Activated naive CD4-positive, alpha-beta T cell (primary cell): Measurements from ENCODE around the gene DNAJC1.
"Not testable (repeated sequence)": the region's sequence is repeated elsewhere in the genome, so short reads cannot be mapped to it uniquely, and the experiment has no call there.

Source experiments
- DNase-seq, 4 experiments: peaks; one replicate each; lab custom pipeline; 2025; lab: John Stamatoyannopoulos, UW

The DNAJC1 gene

GRCh38 chr10:21907436-21907835 lies 96.1 kb downstream of the DNAJC1 start:
- DNase-seq = no peak

GRCh38 chr10:21904930-21905329 lies 98.6 kb downstream of the DNAJC1 start:
- no peak for DNase-seq

GRCh38 chr10:21899736-21900135 lies 103.8 kb downstream of the DNAJC1 start:
- no peak for DNase-seq

DNA sequence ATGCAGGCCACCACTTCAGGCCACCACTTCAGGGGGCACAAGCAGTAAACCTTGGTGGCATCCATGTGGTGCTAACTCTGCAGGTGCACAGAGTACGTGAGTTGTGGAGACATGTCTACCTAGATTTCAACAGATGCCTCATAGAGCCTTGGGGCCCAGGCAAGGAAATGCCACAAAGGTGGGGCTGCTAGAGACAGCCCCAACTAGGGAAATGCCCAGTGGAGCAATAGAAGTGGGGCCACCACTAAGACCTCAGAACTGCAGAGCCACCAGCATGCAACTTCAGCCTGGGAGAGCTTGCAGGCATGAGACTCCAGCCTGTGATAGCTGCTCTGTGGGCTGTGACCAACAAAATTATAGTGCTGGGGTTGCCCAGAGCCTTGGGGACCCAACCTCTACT lies 107.6 kb downstream of the DNAJC1 start:
- DNase-seq = no peak

DNA sequence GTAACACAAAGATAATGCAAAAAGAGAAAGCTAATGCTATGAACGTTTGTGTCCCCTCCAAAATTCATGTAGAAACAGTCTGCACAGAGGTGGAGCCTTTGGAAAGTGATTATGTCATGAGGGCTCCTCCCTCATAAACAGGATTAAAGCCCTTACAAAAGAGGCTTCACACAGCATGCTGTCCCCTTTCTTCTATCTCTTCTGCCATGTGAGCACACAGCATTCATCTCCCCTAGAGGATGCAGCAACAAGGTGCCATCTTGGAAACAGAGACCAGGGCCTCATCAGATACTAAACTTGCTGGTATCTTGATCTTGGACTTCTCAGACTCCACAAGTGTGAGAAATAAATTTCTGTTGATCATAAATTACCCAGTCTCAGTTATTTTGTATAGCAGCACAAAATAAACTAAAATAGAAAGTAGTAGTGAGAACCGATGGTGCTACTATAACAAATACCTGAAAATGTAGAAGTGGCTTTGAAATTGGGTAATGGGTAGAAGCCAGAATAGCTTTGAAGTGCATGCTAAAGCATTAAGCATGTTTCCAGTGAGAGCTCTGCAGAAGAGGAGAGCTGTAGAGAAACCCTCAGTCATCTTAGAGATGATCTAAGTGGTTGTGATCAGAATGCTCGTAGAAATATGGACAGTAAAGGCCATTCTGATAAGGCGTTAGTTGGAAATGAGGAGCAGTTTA lies 108.7 kb downstream of the DNAJC1 start:
- no peak for DNase-seq

DNA sequence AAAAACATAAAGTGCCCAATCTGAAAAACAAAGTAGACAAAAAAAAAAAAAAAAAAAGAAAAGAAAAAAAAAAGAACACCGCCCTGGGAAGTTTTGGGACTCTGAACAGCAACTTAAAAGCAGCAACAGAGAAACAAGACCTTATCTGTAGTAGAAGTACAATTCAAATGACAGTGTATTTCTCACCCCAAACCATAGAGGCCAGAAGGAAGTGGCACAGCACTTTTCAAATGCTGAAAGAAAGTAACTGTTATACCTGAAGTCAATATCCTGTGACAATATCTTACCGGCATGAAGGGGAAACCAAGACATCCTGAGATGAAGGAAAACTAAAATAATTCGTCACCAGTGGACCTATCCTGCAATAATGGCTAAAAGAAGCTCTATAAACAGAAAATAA lies 112.1 kb downstream of the DNAJC1 start:
- no peak for DNase-seq

DNA sequence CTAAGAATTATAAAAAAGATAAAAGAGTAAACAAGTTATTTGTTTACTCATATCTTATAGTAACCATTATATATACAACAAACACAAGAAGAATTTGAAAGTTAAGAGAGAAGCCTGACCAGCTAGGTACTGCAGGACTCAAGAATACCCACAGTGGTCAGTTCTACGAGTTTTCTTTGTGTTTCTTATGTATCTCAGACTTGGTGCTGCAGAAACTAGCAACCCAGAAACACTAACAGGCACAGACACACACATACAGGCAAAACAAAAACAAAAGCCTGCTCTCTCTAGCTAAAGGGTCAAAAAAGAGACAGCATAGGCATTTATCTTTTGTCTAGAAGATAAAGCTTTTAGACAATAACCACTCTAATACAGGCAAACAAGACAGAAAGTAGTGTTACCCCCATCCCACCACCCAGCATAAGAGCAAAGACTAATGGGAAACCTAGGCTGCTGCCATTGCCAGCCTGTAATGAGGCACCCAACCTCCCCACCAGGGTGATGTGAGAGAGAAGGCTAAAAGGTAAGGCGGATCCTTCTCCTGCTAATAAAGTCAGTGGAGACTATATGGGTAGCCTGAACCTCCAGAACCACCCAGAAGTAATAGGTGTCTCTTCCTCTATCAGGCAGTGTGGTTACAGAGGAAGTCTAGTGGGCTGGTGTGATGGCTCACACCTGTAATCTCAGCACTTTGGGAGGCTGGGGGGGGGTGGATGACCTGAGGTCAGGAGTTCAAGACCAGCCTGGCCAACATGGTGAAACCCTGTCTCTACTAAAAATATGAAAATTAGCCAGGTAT lies 113.9 kb downstream of the DNAJC1 start:
- no peak for DNase-seq

DNA sequence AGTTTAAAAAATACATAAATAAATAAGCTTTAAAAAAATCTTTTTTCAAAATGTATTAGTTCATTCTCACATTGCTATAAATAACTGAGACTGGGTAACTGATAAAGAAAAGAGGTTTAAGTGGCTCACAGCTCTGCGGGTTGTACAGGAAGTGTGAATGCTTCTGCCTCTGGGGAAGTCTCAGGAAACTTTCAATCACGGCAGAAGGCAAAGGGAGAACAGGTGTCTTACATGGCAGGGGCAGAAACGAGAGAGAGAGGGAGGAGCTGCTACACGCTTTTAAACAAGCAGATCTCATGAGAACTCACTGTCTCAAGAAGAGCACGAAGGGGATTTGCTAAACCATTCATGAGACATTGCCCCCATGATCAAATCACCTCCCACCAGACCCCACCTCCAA lies 114.6 kb downstream of the DNAJC1 start:
- no peak for DNase-seq

DNA sequence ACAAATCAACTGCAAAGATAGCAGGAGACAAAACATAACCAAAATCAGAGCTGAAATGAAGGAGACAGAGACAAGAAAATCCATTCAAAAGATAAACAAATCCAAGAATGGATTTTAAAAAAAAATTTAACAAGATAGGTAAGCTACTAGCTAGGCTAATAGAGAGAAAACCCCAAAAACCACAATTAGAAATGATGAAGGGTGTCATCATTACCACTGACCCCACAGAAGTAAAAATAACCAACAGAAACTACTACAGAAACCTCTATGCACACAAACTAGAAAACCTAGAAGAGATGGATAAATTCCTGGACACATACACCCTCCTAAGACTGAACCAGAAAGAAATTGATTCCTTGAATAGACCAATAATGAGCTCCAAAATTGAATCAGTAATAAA lies 117.6 kb downstream of the DNAJC1 start:
- DNase-seq = no peak

DNA sequence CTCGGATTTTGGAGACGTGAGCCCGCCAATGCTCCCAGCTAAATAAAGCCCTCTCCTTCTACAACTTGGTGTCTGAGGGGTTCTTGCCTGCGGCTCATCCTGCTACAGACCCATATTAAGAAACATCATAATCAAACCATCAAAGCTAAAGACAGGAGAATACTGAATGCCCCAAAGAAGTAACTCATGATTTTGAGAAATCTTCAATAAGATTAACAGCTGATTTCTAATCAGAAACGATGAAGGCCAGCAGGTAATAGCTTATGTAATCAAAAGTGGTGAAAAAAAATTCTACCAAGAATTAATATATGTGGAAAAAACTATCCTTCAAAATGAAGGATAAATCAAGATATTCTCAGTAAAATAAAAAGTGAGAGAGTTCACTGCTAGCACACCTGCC lies 130.3 kb downstream of the DNAJC1 start:
- DNase-seq = no peak

- not testable (repeated sequence) for DNase-seq
Measured at GRCh38 chr10:21872771-21873170, 130.8 kb downstream of the DNAJC1 start.

- DNase-seq = no peak
Measured at GRCh38 chr10:21870849-21871248, 132.7 kb downstream of the DNAJC1 start.

GRCh38 chr10:21869087-21869486 lies 134.4 kb downstream of the DNAJC1 start:
- not testable (repeated sequence) for DNase-seq

GRCh38 chr10:21860718-21861117 lies 142.8 kb downstream of the DNAJC1 start:
- DNase-seq = no peak

GRCh38 chr10:21858455-21858854 lies 145.1 kb downstream of the DNAJC1 start:
- DNase-seq = no peak

DNA sequence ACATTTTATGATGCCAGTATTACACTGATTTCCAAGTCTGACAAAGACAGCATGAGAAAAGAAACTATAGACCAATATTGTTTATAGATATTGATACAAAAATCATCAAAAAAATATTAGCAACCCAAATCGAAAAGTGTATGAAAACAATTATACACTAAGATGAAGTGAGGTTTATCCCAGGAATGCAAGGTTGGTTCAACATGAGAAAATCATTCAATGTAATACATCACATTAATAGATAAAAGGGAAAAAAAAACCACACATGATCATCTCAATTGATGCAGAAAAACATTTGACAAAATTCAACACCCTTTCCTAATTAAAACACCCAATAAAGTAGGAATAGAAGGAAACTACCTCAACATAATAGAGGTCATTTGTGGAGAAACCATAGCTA lies 153.9 kb downstream of the DNAJC1 start:
- DNase-seq = no peak

DNA sequence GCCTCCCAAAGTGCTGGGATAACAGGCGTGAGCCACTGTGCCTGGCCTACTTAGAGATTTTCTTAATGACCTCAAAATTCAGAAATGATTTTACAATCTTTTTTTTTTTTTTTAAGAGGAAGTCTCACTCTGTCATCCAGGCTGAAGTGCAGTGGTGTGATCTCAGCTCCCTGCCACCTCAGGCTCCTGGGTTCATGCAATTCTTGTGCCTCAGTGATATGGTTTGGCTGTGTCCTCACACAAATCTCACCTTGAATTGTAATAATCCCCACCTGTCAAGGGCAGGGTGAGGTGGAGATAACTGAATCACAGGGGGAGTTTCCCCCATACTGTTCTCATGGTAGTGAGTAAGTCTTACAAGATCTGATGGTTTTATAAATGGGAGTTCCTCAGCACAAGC lies 159.9 kb downstream of the DNAJC1 start:
- DNase-seq = no peak

DNA sequence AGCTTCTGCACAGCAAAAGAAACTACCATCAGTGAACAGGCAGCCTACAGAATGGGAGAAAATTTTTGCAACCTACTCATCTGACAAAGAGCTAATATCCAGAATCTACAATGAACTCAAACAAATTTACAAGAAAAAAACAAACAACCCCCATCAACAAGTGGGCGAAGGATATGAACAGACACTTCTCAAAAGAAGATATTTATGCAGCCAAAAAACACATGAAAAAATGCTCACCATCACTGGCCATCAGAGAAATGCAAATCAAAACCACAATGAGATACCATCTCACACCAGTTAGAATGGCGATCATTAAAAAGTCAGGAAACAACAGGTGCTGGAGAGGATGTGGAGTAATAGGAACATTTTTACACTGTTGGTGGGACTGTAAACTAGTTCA lies 162.3 kb downstream of the DNAJC1 start:
- not testable (repeated sequence) for DNase-seq

GRCh38 chr10:21837487-21837886 lies 166.0 kb downstream of the DNAJC1 start:
- DNase-seq = not testable (repeated sequence)

GRCh38 chr10:21834574-21834973 lies 169.0 kb downstream of the DNAJC1 start:
- not testable (repeated sequence) for DNase-seq

DNA sequence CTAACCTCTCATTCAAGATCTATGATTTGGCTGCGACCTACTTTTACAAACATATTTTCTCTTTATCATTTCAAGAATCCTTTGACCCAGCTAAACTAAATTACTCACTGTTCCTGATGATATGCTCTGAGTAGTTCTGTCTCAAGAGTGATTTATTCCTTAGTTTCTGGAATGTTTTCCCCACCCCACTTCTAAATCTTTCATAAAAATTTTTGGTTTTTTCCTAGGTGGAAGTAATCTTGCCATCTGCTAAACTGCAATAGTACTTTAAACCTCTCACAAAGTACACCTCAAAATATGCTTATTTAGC lies 170.8 kb downstream of the DNAJC1 start:
- no peak for DNase-seq

- DNase-seq = no peak
Measured at GRCh38 chr10:21831986-21832820, 171.3 kb downstream of the DNAJC1 start.

DNA sequence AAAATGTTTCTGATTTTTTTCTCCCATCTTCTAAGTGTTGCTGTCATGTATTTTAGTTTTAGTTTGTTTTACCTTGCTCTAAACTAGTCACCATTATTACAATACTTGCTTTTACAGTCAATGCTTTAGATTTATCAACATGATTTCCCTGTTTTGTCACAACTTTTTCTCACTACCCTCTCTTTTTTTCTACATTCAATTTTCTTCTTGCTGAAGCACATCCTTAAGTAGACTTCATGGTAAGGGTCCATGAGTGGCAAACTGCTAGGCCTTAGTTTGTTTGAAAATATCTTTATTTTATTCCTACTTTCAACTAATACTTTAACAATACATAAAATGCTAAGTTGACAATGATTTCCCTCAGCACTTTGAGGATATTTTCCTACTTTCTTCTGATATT lies 173.5 kb downstream of the DNAJC1 start:
- no peak for DNase-seq
